Measurements from ENCODE around the gene UBE2J1.
A peak's percentile ranks its signal among the peaks of the same experiment; 100 is the strongest.
"Not testable (repeated sequence)": the region's sequence is repeated elsewhere in the genome, so short reads cannot be mapped to it uniquely, and the experiment has no call there.

Gene UBE2J1

DNA sequence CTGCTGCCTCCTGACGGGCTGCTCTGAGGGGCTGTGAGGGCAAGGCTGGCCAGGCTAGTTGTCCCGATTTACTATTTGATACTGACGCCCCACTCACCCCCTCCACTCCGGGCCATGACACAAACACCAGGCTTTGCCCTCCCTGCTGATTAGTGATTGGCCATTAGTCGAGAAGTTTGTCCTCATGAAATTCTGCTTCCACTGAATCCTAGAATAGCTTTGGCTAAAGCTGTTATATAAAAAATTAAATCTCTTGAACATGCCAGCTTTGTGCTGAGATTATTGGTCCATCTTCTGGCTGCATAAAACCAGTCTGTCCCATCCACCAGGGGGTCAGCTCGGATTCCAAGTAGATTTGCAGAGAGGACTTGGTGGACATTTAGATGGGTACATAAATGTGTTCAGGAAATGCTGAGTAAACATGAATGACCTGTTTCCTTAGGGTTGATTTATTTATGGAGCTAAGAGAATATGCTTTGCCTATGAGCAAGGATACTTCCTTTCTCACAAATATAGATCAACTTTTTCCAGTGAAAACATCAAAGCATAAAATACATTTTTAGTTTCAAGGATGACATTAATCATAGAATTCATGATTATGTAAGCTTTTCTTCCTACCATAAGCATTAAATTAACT, 37.2 kb downstream of the UBE2J1 start, which contains the start of gene GABRR2:
Gene GABRR2 (minus strand): TSS at position 51 of the 637 bp plus-strand sequence. CDS start 134 bp downstream, outside the sequence.
- no peak for DNase-seq

DNA sequence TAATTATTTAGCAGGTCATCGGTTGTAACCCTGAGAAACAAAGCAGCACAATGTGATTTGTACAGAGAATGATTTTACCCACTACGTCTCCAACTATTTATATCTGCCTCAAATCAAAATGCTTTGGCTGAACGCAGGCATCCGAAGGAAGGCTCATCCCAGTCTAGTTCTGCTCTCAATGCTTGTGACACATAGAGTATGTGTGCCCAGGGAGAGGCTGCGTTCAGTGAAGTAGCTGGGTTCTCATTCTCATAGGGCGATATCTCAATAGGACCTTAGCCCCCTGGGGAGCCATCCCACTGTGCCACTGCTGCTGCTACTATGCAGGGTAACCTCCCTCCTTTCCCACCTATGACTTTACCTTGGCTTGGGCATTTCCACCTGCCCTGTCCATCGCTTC, 37.8 kb downstream of the UBE2J1 start:
- DNase-seq, result no peak

- no peak for DNase-seq
Measured at GRCh38 chr6:89313006-89313405, 39.5 kb downstream of the UBE2J1 start.

GRCh38 chr6:89311853-89312531, 40.5 kb downstream of the UBE2J1 start:
- no peak for DNase-seq

- DNase-seq, result no peak
Measured at GRCh38 chr6:89311530-89311852, 41.0 kb downstream of the UBE2J1 start.

DNA sequence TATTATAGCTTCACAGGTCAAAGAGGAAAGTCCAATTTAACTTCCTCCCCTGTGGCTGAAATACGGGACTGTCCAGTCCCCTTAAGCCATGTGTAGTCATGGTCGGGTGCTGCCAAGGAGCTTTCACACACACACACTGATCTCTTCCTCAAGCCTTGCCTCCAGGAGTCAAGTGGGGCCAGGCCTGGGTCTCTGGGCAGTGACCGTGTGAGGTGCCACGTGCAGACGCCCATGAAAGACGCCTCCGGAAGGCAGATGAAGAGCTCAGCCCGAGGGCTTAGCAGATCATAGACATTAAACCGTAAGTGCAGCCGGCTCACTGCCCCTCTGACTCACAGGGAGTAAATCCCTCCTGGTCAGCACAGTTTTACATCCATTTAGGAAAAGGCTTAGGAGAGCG, 41.6 kb downstream of the UBE2J1 start:
- no peak for DNase-seq

DNA sequence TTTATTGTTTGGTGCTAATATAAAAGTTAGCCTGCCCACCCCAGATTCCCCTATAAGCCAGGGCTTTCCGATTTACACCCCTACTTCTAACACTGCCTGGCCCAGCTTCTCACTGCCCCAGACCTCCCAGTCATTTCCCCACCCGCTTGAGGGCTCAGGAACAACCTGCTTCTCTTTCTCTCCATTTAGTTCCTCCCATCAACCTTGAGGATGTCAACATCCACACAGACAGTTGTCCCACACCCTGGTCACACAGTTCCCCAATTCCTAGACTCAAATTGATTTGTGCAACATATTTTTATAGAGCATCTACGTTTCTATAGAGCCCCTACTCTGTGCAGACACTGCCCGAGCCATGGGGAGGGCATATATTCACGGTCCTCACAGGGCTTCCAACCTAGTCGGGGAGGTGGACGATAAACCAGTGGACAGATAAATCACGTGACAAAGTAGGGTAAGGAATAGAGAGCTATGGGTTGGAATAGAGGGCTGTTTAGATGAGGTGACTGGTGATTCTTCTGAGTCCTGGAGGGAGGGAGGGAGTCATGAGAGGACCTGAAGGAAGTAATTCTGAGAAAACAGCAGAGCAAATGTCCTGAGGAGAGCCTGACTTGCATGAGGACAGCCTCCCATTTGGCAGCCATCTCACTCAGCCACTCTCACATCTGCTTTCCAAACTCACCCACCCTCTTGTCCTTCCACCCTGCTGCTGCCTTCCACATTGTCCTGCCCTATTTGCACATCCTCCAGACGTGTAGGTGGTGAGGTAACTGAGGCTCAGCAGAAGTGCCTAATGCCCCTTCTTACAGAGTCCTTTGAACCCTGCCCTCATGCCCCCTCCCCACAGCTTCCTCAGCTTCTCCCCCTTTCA, 43.8 kb downstream of the UBE2J1 start:
- no peak for DNase-seq

GRCh38 chr6:89304517-89304916, 48.0 kb downstream of the UBE2J1 start:
- not testable (repeated sequence) for DNase-seq

- no peak for DNase-seq
Measured at GRCh38 chr6:89302936-89303335, 49.6 kb downstream of the UBE2J1 start.

DNA sequence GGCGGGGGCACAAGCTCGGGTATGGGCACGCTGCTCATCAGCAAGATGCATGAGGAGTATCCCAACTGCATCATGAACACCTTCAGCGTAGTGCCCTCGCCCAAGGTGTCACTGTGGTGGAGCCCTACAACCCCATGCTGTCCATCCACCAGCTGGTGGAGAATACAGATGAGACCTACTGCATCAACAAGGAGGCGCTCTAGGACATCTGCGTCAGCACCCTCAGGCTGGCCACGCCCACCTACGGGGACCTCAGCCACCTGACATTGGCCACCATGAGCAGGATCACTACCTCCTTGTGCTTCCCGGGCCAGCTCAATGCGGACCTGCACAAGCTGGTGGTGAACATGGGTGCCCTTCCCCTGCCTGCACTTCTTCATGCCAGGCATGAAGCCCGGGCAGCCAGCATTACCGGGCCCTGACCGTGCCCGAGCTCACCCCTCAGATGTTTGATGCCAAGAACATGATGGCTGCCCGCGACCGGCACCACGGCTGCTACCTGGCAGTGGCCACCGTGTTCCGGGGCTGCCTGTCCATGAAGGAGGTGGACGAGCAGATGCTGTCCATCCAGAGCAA, 50.2 kb downstream of the UBE2J1 start:
- DNase-seq, result no peak

DNA sequence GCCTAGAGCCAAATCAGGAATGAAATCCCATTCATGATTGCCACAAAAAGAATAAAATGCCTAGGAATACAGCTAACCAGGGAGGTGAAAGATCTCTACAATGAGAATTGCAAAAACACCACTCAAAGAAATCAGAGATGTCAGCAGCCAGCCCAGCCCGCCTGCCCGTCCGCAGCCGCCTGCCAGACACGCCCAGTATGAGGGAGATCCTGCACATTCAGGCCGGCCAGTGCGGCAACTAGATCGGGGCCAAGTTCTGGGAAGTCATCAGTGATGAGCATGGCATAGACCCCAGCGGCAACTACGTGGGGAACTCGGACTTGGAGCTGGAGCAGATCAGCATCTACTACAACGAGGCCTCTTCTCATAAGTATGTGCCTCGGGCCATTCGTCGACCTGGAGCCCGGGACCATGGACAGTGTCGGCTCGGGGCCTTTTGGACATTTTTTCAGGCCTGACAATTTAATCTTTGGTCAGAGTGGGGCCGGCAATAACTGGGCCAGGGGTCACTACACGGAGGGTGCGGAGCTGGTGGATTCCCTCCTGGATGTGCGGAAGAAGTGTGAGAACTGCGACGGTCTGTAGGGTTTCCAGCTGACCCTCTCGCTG, 50.8 kb downstream of the UBE2J1 start:
- no peak for DNase-seq

GRCh38 chr6:89299466-89299850, 53.1 kb downstream of the UBE2J1 start:
- no peak for DNase-seq

- peak; percentile 39 for DNase-seq
Measured at GRCh38 chr6:89298680-89299465, 53.6 kb downstream of the UBE2J1 start.

DNA sequence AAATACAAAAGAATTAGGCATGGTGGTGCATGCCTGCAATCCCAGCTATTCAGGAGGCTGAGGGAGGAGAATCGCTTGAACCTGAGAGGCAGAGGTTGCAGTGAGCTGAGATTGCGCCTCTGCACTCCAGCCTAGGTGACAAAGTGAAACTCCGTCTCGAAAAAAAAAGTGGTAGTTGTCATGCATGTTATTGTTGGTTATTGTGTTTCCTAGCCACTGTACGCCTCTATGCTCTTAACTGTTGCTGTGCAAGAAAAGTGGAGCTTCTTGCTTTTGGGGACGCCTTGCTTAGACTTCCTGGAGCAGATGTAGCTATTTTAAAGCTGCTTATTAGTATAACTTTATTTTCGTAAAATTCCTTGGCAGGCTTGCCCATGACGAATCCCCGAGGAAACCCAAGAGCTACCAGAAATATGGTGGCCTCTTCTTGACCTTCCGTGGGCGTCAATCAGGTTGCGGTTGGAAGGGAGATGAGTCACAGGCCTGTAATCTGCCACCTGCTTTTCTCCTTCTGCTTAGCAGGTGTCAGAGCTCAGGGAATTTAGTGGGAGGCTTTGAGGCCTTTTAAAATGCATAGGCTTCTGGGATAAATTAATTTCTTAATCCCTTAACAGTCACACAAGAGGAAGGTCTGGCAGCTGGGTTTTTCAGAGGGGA, 54.7 kb downstream of the UBE2J1 start:
- peak; percentile 62 for DNase-seq

GRCh38 chr6:89295981-89296380, 56.5 kb downstream of the UBE2J1 start:
- DNase-seq, result no peak

- DNase-seq, result not testable (repeated sequence)
Measured at GRCh38 chr6:89295116-89295515, 57.4 kb downstream of the UBE2J1 start.

DNA sequence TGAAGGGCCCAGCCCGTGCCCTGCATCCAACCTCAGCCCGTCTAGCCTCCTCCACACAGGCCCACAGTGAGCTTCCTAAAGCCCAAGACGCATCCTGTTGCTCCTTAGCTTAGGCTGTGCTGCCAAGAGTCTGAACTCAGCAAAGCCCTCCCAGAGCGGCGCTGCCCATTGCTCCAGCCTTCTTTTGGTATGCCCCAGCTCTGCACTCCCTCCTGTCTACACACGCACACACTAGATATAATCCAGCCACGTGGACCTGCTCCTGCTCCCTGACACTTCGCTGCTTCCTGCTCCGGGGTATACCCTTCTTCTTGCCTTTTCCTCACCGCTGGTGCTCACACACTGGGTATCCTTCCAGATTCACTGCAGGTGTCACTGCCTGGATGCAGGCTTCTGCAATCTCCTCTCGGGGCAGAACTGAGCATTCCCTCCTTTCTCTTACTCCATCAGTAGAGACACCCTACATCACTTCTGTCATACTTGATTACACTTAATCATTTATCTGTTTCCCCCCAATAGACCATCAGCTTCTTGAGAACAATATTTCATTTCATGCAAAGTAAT, 61.2 kb downstream of the UBE2J1 start:
- DNase-seq, result no peak

DNA sequence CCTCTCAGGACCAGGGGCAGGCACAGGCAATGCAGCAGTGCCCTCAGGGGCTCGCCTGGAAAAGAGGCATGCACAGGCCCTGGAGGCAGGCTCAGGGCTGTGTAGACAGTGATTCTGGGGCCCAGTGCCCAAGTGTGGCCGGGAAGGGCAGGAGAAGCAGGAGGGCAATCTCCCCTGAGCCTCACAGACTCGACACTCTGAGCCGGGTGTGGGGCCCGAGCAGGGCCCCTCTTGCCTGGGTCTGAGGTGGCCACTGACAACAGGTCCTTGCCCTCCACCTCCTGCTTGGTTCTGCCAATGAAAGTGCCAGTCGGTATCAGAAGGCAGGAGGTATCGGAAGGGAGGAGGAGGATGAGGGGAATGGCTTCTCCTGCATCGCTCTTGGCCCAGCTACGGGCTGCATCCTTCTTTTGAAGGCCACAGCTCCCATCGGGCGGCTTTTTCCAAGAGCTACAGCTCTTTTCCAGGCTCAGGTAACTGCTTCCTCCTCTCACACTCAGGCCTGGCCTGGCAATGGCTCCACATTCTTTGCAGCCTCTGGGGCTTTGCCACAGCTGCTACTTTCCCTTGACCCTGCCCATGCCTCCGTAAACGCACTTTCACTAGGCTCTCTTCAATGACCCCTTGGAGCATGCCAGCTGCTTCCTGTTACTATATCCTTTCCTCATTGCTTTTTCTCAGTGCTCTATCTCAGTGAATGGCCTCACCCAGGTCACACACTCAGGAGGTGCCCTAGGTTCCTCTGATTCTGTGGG, 61.9 kb downstream of the UBE2J1 start:
- no peak for DNase-seq

DNA sequence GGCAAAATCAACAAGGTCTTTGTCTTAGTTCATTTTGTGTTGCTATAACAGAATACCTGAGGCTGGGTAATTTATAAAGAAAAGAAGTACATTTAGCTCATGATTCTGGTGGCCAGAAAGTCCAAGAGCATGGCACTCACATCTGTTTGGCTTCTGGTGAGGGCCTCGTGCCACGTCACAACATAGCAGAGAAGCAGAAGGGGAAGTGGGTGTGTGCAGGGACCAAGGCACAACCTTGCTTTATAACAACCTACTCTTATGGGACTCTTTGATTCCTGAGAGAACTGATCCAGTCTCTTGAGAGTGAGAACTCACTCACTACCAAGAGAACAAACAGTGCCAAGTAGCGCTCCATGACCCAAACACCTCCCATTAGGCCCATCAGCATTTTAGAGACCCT, 62.8 kb downstream of the UBE2J1 start:
- DNase-seq, result no peak

GRCh38 chr6:89287351-89288028, 65.0 kb downstream of the UBE2J1 start:
- no peak for DNase-seq
